C4-2B (cell line): ENCODE results near the gene PTPDC1.
"Not testable (repeated sequence)": the region's sequence is repeated elsewhere in the genome, so short reads cannot be mapped to it uniquely, and the experiment has no call there.

Experiments
- H3K27ac ChIP-seq: fragments of 450-650 bp; 2 replicates; pipeline ENCODE4 v1.5.1; 2017
- ZFX ChIP-seq: fragments of 450-650 bp; IDR thresholded peaks from 2 replicates; pipeline ENCODE4 v1.6.1; 2017
- TF ChIP-seq, protein P1 (sequence below): fragments of 450-650 bp; conservative IDR thresholded peaks from 2 replicates; pipeline ENCODE4 v1.5.1; 2017; ENCODE audit warnings: mild to moderate bottlenecking

PTPDC1 gene

DNA sequence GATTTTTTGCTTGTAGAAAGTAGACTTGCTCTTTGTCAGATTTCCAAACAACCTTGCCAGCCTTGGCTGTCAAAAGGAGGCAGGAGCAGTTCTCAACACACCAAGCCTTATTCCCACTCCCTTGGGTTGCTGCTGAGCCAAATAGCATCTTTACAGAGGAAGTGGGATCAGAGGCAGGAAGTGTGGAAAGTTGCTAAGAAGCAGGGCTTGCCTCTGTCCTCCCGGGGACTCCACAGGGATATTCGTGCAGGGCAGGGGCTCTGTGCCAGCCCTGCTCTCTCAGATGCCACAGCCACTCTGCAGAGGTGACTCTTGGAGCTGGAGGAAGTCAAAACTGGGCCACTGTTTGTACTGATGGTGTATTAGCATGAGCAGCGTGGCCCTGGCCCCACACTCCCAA is 24.3 kb downstream of the PTPDC1 start:
- TF ChIP-seq ZFX = no peak
- TF ChIP-seq, protein P1, sequence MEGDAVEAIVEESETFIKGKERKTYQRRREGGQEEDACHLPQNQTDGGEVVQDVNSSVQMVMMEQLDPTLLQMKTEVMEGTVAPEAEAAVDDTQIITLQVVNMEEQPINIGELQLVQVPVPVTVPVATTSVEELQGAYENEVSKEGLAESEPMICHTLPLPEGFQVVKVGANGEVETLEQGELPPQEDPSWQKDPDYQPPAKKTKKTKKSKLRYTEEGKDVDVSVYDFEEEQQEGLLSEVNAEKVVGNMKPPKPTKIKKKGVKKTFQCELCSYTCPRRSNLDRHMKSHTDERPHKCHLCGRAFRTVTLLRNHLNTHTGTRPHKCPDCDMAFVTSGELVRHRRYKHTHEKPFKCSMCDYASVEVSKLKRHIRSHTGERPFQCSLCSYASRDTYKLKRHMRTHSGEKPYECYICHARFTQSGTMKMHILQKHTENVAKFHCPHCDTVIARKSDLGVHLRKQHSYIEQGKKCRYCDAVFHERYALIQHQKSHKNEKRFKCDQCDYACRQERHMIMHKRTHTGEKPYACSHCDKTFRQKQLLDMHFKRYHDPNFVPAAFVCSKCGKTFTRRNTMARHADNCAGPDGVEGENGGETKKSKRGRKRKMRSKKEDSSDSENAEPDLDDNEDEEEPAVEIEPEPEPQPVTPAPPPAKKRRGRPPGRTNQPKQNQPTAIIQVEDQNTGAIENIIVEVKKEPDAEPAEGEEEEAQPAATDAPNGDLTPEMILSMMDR = no peak
- H3K27ac ChIP-seq = no peak overlapping the region

DNA sequence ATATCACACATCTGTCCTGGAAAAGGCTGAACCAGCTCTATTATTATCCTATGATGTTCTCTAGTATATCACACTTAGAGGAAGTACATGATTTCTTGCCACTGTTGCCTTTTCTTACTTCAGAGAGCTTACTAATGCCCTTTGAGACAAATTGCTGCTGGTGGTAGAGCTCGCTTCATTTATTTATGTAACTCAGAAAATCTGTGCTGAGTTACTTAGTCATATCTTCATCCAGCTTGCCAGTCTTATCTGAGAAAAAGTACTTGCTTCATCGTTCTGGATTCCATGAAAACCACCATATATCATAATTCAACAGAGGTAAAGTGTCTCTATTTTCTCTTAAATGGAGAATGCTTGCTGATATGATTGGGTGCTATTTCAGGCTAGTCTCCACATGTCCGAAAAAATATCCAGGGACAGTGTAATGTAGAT is 26.6 kb downstream of the PTPDC1 start:
- TF ChIP-seq, protein P1 = no peak
- TF ChIP-seq ZFX = no peak
- H3K27ac ChIP-seq = no peak overlapping the region

DNA sequence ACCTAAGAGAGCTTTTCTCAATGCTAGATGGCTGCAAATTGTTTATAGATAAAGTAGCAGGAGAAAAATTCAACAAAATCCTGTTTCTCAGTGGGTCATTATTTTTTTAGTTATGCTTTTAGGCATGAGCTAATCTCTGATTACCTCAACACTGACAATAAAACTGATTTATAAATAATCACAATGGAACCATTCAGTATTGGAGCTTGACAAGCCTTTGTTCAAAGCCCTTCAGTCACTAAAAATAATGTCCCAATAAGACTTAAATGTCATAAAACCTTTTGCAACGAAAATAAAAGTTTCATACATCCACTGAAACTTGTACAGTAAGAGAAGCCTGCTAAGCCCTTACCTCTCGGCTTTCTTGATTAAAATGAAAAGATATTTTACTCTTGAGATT is 27.2 kb downstream of the PTPDC1 start:
- H3K27ac ChIP-seq = no peak overlapping the region
- TF ChIP-seq, protein P1 = no peak
- TF ChIP-seq ZFX = no peak

DNA sequence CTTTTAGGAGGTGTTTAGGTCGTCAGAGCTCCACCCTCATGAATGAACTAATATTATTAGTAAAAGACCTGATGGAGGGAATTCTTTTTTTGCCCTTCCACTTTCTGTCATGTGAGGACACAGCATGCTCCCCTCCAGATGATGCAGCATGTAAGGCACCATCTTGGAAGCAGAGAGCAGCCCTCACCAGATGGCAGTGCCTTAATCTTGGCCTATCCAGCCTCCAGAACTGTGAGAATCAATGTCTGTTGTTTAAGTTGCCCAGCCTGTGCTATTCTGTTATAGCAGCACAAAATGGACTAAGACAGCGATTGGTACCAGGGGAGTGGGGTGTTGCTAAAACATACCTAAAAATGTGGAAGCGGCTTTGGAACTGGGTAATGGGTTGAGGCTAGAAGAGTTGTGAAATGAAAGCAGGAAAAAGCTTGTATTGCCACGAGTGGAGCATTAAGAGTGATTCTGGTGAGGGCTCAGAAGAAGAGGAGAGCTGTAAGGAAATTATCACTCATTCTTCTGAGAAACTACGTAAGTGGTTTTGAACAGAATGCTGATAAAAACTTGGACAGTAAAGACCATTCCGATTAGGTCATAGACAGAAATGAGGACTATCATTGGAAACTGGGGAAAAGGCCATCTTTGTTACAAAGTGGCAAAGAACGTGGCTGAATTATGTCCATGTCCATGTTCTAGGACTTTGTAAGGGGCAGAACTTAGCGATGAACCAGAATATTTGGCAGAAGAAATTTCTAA is 28.6 kb downstream of the PTPDC1 start:
- no peak overlapping the region for H3K27ac ChIP-seq
- TF ChIP-seq, protein P1 = no peak
- no peak for TF ChIP-seq ZFX

DNA sequence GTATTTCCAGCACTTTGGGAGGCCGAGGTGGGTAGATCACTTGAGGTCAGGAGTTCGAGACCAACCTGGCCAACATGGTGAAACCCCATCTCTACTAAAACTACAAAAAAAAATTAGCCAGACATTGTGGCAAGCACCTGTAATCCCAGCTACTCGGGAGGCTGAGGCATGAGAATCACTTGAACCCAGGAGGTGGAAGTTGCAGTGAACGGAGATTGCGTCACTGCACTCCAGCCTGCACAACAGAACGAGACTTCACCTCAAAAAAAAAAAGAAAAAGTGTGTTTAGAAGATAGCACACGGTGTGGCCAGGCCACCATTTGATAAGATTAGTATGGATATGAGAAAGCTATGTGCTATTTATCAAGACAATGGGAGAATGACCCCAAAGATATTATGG is 35.8 kb downstream of the PTPDC1 start:
- H3K27ac ChIP-seq = not testable (repeated sequence)

DNA sequence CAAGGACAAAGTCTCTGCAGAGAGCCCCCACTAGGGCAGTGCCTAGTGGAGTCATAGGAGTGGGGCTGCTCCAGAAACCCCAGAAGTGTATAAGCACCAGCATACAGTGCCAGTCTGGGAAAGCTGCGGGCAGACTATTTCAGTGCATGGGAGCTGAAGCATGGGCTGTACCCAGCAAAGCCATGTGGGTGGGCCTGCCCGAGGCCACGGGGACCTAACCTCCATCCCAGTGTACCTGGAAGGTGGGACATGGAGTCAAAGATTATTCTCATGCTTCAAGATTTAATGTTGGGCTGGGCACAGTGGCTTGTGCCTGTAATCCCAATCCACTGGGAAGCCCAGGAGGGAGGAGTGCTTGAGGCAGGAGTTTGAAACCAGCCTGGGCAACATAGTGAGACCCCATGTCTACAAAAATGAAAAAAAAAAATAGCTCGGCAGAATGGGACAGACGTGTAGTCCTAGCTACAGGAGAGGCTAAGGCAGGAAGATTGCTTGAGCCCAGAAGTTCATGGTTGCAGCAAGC is 36.7 kb downstream of the PTPDC1 start:
- H3K27ac ChIP-seq = no peak overlapping the region
- TF ChIP-seq ZFX = no peak
- TF ChIP-seq, protein P1 = no peak

DNA sequence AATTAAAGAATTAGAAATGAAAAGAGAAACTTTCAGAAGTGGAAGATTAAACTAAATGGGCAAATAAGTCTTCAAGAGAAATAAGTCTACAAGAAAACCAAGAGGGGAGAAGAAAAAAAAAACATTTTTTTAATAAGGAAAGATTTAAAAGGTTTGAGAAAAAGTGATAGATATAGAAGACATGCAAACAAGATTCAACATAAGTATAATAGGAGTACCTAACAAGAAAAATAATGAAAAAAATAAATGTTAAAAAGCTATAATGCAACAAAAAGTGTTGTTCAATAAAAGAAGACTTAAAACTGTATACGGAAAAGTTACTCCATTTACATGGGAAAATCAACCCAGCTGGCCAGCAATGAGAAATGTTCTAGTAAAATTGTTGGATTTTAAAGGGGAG is 42.6 kb downstream of the PTPDC1 start:
- TF ChIP-seq, protein P1 = no peak
- TF ChIP-seq ZFX = no peak
- no peak overlapping the region for H3K27ac ChIP-seq

DNA sequence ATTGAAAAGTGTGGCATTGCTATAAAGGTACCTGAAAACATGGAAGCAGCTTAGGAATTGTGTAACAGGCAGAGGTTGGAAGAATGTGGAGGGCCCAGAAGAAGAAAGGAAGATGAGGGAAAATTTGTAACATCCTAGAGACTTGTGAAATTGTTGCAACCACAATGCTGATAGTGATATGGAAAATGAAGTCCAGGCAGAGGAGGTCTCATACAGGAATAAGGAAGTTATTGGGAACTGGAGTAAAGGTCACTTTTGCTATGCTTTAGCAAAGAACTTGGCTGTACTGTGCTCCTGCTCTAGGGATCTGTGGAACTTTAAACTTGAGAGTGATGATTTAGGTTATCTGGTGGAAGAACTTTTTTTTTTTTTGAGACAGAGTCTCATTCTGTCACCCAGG is 43.5 kb downstream of the PTPDC1 start:
- no peak overlapping the region for H3K27ac ChIP-seq
- TF ChIP-seq ZFX = no peak
- TF ChIP-seq, protein P1 = no peak
